AG10803 (cell line): ENCODE measurements around the gene ARHGAP18.

Source experiments
- DNase-seq: peaks from one replicate; pipeline ENCODE4 v3.0.0; 2010; ENCODE audit warnings: low read depth
- H3K4me3 ChIP-seq: 2 replicates; pipeline ENCODE4 v1.5.1; 2011; ENCODE audit warnings: mild to moderate bottlenecking, low read length, control low read depth
- CTCF ChIP-seq: conservative IDR thresholded peaks from 2 replicates; pipeline ENCODE4 v1.5.1; 2011; ENCODE audit warnings: mild to moderate bottlenecking, low read length, control low read depth, inconsistent platforms

ARHGAP18 gene

DNA sequence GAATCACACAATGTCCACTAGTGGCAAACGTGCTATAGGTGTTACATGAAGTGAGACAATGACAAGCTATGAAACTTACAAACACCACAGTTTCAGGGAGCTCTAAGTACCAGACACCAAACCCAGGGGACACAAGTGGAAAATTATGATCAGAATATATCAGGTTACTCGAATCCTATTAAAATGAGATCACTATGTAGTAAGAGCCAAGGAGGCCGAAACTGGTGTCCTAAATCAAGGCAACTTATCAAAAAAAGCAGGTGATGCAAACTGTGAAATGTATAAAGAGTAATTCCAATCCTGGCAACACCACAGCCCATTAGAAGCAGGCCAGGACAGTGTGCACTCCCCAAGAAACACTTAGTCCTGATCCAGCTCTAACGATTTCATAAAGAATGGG lies 100.3 kb downstream of the ARHGAP18 start:
- no peak for DNase-seq
- TF ChIP-seq CTCF, result no peak
- no peak overlapping the region for H3K4me3 ChIP-seq

DNA sequence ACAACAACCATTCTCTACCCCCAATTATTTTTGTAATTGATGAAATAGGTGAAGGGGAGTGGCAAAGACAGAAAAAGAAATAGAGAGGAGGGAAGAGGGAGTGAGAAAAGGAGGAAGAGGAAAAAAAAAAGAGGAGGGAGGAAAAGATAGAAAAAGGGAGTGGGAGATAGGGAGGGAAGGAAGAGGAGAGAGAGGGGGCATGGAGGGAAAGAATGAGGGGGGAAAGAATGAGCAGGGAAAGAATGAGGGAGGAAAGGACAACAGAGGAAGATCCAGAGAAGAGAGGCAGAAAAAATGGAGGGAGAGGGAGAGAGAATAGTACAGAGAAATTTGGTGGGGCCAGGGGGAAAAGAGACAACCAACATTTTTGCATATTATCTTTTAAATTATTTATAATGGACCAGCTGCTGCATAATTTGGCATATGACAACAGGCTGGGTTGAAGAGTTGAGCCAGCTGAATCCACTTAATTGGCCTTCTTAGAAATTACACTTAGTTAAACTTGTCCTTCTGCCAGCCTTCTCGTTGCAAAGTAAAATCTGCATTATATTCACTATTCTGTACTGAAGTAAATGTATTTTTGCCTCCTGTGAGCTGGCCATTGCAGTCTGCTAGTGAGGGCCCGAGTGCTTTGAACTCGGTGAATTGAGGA lies 101.0 kb downstream of the ARHGAP18 start:
- DNase-seq, result peak; percentile 8
- no peak for TF ChIP-seq CTCF
- H3K4me3 ChIP-seq, result no peak overlapping the region

- DNase-seq, result peak; percentile 37
- H3K4me3 ChIP-seq, result no peak overlapping the region
- no peak for TF ChIP-seq CTCF
Observed at GRCh38 chr6:129607581-129608186, 102.3 kb downstream of the ARHGAP18 start.

GRCh38 chr6:129606664-129607063 lies 103.3 kb downstream of the ARHGAP18 start:
- H3K4me3 ChIP-seq, result no peak overlapping the region
- no peak for TF ChIP-seq CTCF
- DNase-seq, result peak; percentile 24

- TF ChIP-seq CTCF, result no peak
- DNase-seq, result no peak
- H3K4me3 ChIP-seq, result no peak overlapping the region
Observed at GRCh38 chr6:129605967-129606366, 104.0 kb downstream of the ARHGAP18 start.

DNA sequence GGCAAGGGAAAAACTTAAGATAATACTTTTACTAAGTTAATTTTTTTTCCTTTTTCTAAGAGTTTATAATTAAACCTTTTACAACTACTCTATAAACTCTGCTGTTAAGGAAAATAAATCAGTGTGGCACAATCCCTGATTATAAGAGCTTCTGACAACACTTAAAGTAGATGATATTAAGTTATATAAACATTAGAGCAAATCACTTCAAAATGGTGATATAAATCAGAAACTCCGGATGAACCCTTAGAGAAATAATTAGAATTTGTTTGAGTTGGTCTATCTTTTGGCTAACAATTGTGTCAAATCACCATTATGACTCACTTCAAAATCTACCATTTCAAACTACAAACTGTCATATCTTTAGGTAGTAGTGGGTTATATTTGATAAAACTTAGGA lies 104.9 kb downstream of the ARHGAP18 start:
- no peak overlapping the region for H3K4me3 ChIP-seq
- no peak for TF ChIP-seq CTCF
- DNase-seq, result no peak

DNA sequence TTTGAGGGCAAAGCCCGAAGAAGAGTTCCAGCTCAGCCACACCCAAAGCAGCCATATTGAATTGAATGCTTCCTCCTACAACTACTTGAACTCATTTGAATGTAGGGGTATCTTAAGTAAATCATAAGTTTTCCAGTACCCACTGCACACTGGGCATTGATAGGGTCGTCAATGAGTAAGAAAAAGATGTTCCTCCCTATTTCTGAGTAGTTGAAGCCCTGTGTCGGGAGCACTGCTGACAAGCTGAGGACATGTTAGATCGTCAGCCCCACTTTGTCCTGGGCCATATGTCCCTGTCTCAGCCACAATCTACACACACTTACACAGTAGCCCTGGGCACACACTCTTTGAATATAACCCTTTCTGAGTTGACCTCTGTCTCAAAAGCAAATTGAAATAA lies 105.7 kb downstream of the ARHGAP18 start:
- H3K4me3 ChIP-seq, result no peak overlapping the region
- DNase-seq, result no peak
- TF ChIP-seq CTCF, result no peak
